NOMO-1 treated with dmso at 0.1 percent for 144 hours (cell line): ENCODE results near the gene ERCC5.

Source experiments
- DNase-seq: peaks from one replicate; lab custom pipeline; 2025; ENCODE audit not compliant: unreplicated experiment; lab: John Stamatoyannopoulos, UW

The ERCC5 gene

GRCh38 chr13:102839462-102839861 is 6.4 kb upstream of the ERCC5 start:
- DNase-seq = no peak

- no peak for DNase-seq
These were observed 573 bp upstream of the ERCC5 start for GRCh38 chr13:102845289-102845629.

GRCh38 chr13:102846261-102847015 is 606 bp downstream of the ERCC5 start:
- DNase-seq = peak; percentile 42

DNA sequence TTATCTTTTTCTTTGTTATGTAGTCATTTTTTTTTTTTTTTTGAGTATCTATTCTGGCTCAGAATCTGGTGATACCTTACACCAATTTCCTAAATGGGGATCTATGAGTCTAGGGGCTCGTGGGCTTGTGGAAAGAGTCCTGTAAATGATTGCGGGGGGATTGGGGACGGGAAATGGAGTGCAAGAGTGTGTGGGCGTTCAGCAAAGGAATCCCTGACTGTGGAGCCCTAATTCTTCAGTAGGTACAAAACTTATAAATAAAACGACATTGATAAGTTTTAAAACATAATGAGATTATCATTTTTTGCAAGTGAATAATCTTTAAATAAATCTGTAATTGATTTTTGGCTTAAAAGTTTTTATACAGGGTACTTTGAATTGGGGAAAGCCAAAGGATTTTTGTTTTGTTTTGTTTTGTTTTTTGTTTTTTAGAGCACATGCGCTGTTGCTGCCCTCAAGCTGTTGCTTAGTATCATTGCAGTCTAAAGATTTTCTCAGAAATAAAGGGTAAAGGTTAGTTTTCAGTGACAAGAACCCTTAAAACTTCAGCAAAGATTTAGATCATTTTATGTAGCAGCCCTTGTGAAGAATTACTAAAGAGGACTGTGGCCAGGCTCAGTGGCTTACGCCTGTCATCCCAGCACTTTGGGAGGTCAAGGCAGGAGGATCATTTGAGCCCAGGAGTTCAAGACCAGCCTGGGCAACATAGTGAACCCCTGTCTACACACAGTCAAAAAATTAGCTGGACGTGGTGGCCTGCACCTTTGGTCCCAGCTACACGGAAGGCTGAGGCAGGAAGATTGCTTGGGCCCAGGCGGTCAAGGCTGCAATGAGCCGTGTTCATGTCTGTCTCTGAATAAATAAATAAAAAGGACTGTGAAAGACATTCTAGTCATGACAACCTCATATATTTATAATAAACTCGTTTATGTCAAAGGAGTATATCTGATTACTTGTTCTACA is 1.7 kb downstream of the ERCC5 start:
- DNase-seq = peak; percentile 2

DNA sequence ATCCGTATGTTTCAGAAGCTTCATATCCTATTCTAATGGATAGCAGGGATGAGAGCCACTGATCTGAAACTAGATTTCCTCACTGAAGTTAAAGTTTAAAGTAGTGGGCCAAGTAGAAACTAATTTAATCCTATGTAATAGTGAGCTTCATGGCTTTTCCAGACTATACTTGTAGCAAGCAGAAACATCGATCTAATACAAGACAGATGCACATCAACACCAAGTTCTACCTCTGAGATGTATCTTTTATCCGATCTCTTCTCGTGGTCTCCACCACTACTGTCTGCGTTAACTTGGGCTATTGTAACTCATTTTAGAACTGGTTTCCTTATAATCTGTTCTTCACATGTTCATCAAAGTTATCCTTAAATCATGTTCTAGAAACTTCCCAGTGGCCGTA is 3.1 kb downstream of the ERCC5 start:
- DNase-seq = no peak

GRCh38 chr13:102852556-102852955 is 6.7 kb downstream of the ERCC5 start:
- no peak for DNase-seq

GRCh38 chr13:102854675-102855074 is 8.8 kb downstream of the ERCC5 start:
- no peak for DNase-seq

- DNase-seq = no peak
These were observed 10.7 kb downstream of the ERCC5 start for GRCh38 chr13:102856557-102856956.

- DNase-seq = no peak
These were observed 16.9 kb downstream of the ERCC5 start for GRCh38 chr13:102862624-102863210.

- DNase-seq = no peak
These were observed 17.8 kb downstream of the ERCC5 start for GRCh38 chr13:102863590-102863989.

DNA sequence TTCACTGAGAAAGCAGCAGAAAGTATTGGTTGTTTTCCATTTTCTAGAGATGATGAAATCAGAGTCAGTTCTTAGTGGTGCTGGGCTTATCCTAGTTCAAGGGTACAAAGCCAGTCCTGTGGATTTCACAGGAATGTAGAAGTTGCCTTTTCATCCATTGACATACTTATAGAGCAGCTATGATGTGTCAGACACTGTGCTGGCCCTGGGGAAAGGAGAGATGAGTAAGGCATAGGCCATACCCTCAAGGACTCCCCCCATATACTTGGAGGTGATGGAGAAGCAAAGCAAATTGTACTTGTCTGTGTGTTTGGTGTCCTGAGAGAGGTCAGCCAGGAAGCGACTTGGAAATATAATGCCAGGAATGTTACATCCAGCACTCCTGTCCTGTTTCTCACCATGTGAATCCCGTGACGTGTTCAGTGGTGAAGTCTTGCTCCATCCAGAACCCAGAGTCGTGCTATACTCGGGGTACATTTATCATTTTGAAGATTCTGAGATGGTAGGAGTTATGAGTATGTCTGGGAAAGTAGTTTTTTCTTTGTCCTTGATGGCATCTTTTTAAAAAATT is 22.6 kb downstream of the ERCC5 start:
- no peak for DNase-seq

- DNase-seq = no peak
These were observed 24.3 kb downstream of the ERCC5 start for GRCh38 chr13:102869948-102870676.

GRCh38 chr13:102870677-102871415 is 25.0 kb downstream of the ERCC5 start:
- DNase-seq = no peak

- DNase-seq = no peak
These were observed 26.3 kb downstream of the ERCC5 start for GRCh38 chr13:102872131-102872530.

- no peak for DNase-seq
These were observed 26.7 kb downstream of the ERCC5 start for GRCh38 chr13:102872531-102872930.

GRCh38 chr13:102873653-102874052 is 27.8 kb downstream of the ERCC5 start:
- DNase-seq = no peak

DNA sequence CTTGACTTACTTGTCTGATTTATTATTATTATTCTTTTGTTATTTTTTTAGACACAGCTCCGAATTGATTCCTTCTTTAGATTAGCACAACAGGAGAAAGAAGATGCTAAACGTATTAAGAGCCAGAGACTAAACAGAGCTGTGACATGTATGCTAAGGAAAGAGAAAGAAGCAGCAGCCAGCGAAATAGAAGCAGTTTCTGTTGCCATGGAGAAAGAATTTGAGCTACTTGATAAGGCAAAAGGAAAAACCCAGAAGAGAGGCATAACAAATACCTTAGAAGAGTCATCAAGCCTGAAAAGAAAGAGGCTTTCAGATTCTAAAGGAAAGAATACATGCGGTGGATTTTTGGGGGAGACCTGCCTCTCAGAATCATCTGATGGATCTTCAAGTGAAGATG is 29.4 kb downstream of the ERCC5 start:
- DNase-seq = no peak

GRCh38 chr13:102877303-102877702 is 31.5 kb downstream of the ERCC5 start:
- DNase-seq = no peak

GRCh38 chr13:102878481-102878880 is 32.6 kb downstream of the ERCC5 start:
- DNase-seq = no peak
